HG02642 (cell line): ENCODE data around the gene RGS13.
"Not testable (repeated sequence)": the region's sequence is repeated elsewhere in the genome, so short reads cannot be mapped to it uniquely, and the experiment has no call there.

Experiments used
- ATAC-seq: cut with Tn5 transposase; IDR thresholded peaks from one replicate; pipeline ENCODE4 v1.9.1; 2021; ENCODE audit warnings: mild to moderate bottlenecking; ENCODE audit not compliant: unreplicated experiment, poor library complexity

RGS13 gene

DNA sequence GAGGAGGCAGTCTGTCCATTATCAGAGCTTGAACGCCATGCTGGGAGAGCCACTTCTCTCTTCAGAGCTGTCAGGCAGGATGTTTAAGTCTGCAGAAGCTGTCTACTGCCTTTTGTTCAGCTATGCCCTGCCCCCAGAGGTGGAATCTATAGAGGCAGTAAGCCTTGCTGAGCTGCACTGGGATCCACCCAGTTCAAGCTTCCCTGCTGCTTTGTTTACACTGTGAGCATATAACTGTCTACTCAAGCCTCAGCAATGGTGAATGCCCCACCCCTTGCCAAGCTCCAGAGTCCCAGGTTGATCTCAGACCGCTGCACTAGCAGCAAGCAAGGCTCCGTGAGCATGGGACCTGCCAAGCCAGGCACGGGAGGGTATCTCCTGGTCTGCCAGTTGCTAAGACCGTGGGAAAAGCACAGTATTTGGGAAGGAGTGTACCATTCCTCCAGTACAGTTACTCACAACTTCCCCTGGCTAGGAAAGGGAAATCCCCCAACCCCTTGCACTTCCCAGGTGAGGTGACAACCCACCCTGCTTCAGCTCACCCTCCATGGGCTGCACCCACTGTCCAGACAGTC lies 32.5 kb downstream of the RGS13 start:
- no peak for ATAC-seq

DNA sequence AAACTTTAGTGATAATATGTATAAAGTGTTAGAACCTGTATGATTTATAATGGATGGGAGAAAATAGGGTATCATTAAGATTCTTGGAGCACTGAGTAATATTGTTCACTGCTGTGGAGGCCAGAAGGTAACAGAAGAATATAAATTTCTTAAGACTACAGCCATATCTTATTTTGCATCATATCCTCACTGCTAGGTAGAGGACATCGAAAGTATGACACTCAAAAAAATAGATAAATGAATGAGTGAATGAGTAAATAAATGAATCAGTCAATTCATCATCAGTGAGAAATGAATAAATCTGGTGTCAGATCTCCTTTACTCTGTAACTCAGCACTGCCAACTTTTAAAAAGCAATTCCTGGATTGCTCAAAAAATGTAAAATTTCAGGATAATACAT lies 33.2 kb downstream of the RGS13 start:
- ATAC-seq, result no peak

DNA sequence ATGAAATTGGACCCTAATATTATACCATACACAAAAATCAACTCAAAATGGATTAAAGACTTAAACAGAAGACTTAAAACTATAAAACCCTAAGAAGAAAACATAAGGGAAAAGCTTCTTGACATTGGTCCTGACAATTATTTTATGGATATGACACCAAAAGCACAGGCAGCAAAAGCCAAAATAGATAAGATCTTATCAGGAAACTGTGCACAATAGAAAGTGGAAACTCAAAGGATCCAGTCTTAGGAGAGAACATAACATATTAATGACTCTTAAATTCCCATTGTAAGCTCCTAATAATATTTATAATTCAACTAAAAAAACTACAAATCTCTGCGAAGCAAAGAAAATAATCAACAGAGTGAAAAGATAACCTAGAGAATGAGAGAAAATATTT lies 39.8 kb downstream of the RGS13 start:
- no peak for ATAC-seq

DNA sequence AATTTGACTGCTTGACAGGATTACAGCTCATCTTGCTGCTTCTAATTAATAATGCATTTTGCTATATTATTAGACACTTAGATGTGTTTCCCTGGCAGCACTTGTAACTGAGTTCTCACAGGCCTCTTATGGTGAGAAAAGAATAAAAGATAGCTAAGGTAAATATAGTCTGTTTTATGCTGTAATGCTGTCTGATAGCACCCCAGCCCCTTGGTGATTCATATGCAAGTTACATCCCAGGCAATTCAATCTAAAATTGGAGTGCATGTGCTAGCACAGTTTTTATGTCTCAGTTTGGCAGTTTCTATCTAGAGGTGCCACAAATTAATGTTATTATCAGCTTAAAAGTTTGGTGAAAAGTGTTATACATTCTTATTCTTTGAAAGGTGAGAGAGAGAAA lies 42.2 kb downstream of the RGS13 start:
- ATAC-seq, result no peak

DNA sequence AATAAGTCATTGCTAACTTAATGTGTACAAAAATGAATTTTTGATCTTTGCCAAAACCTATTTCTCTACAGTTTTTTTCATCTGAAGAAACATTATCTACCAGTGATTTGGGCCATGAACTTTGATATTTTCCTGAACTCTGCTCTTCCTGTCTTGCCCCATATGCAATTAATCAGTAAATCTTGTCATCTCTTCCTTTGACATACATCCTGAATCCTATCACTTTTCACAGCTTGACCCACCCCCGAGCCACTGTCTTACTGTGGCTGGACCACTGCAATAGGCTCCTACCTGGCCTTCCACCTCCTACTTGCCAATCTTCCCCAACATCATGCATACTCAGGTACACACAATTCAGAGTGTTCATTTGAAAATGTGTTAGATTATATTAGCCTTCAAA lies 46.4 kb downstream of the RGS13 start:
- no peak for ATAC-seq

DNA sequence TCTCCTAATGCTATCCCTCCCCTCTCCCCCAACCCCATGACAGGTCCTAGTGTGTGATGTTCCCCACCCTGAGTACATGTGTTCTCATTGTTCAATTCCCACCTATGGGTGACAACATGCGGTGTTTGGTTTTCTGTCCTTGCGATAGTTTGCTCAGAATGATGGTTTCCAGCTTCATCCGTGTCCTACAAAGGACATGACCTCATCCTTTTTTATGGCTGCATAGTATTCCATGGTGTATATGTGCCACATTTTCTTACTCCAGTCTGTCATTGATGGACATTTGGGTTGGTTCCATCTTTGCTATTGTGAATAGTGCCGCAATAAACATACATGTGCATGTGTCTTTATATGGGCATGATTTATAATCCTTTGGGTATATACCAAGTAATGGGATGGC lies 47.1 kb downstream of the RGS13 start:
- ATAC-seq, result not testable (repeated sequence)

DNA sequence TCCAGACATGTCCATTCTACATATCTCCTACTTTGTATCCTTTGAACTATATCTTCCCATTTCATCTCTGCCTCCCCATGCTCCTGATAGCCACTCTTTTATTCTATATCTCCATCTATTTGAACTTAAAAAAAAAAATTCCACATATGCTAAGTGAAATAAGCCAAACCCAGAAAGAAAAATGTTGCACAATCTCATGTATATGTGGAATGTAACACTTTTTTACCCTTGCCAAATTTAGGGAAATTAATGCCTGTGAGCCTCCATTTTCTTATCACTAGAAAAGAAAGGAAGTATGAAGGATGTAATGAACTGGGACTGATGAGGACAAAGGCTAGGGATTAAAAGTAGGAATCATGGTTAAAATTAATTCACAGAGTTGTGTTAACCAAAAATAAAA lies 53.5 kb downstream of the RGS13 start:
- no peak for ATAC-seq

DNA sequence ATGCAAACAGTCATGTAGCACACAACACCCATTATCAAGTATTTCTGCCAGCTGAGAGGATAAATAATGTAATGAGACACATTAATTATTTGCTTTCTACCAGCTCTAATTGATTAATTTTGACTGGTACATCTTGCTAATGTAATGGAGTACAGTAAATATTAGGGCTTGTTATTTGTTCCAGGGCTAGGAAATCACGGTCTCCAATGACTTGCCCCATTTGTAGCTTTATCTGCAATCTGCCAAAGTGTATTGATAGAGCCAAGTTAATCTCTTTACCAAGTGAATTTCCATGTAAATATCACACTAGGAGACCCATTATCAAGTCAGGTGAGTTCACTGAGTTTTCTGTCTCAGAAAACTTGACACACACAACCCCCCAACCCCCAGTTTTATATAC lies 55.1 kb downstream of the RGS13 start:
- no peak for ATAC-seq

DNA sequence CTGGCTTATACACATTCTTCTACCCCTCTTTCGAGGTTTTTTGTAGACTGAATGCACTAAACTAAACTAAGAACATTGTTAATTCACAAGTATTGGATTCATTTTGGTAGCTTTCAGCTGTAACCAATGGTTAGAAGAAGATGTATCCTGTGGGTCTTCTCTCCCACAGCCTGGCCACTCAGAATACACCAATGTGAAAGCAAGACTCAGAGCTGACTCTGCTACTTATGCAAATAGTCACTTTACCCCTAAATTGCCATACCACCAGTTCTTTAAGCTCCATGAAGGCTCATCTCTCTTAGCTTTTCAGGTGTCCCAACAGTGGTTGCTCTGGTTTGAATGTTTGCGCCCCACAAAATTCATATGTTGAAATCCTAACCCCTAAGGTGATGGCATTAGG lies 60.1 kb downstream of the RGS13 start:
- no peak for ATAC-seq

DNA sequence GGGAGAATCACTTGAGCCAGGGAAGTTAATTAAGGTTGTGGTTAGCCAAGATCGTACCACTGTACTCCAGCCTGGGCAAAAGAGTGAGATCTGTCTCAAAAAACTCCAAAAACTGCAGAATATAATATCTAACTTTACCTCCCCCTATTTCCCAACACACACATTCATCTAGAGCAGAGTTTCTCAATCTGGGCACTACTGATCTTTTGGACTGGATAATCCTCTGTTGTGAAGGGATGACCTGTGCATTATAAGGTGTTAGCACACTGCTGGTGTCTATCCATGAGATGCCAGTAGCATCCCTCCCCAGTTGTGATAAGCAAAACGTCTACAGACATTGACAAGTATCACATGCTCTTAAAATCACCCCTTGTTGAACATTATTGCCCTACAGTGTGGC lies 61.8 kb downstream of the RGS13 start:
- no peak for ATAC-seq

DNA sequence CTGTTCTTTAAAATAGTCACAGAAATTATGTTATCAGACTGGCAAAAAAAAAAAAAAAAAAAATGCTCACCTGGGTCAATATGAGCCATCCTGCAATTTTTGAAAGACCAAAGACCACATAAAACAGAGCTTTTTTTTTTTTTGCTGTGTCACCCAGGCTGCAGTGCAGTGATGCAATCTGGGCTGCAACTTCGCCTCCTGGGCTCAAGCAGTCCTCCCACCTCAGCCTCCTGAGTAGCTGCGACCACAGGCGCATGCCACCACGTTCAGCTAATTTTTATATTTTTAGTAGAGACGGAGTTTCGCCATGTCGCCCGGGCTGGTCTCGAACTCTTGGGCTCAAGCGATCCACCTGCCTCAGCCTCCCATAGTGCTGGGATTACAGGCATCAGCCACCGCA lies 62.8 kb downstream of the RGS13 start:
- no peak for ATAC-seq

DNA sequence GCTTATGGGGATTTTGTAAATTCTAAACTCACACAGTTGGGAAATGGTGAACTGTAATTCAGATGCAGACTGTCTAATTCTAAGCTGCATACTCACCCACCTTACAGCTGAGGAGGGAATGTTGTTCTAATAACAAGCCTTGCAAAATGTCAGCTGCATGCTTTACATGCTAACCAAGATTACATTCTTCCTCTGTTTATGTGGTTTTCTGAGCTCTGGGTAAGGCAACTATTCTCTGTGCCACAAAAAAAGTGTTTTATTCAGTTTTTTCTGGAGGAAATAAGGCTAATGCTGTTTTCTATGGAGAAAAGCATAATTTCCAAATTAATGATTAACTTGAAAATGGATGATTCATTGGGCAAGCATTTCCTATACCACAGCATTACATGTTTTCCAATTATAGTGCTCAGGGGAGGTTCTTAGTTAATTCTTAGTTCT lies 64.9 kb downstream of the RGS13 start:
- ATAC-seq, result no peak

DNA sequence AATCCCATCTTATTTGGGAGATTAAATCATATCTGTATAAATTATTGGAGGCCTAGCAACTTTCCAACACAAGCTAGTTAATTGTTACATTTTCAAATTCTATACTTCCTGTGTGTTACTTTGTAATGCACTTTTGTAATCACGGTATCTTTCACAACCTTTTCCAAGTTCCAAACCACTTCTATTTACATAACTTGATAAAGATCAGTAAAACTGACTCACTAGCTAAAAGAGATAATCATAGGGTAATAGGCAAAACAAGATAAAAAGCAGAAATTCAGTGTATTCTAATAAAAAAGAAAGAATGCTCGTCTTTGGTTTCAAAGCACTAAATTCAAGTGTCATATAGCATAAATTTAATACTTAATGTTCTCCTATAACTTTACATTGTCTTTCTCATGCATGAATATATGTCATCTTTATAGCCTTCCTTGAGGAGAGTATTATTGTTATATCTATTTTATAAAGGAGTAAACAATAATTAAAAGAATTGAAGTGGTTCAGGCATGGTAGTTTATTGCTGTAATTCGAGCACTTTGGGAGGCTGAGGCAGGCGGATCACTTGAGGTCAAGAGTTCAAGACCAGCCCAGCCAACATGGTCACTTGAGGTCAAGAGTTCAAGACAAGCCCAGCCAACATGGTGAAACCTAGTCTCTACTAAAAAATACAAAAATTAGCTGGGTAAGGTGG lies 66.4 kb downstream of the RGS13 start:
- no peak for ATAC-seq

DNA sequence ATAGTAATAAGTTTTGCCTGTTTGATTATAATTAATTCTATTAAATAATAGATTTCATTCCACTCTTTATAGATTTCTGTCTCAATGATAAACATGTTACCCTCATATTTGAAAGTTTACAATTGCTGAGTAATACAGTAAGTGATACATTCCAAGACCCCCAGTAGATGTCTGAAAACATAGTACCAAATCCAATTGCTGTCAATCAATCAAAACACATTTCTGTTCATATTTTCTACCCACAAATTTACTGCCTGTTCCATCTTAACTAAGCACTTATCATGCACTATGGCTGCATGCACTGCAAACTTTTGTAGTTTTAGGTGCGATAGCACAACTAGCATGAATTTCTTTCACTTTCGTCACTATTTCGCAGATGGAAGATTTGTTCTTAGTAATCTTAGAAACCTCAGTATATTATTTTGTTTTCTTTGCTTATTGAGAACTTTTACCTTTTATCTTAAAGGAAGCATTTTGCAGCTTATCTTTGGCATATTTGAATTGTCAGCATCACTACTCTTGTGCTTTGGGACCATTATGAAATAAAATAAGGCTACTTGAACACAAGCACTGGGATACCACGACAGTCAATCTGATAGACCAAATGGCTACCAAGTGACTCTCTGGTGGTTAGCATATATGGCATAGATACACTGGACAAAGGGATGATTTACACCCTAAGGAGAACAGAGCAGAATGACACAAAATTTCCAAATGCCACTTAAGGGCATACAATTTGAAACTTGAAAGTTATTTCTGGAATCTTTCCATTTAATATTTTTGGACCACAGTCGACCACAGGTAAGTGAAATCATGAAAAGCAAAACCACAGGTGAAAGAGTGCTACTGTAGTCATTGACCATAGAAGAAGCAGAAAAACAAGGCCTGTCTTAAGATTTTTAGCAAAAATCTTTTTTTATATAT lies 67.6 kb downstream of the RGS13 start:
- peak; percentile 84 for ATAC-seq

DNA sequence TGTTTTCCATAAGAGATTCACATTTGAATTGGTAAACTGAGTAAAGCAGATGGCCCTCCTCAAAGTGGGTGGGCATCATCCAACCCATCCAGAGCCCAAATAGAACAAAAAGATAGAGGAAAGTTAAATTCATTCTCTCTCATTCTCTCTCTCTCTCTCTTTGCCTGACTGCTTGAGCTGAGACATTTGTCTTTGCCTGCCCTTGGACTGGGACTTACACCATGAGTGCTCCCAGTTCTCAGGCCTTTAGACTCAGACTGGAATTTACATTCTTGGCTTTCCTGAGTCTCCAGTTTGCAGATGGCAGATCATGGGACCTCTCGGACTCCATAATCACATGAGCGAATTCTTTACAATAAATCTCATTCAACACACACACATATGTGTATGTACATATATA lies 69.6 kb downstream of the RGS13 start:
- ATAC-seq, result no peak

DNA sequence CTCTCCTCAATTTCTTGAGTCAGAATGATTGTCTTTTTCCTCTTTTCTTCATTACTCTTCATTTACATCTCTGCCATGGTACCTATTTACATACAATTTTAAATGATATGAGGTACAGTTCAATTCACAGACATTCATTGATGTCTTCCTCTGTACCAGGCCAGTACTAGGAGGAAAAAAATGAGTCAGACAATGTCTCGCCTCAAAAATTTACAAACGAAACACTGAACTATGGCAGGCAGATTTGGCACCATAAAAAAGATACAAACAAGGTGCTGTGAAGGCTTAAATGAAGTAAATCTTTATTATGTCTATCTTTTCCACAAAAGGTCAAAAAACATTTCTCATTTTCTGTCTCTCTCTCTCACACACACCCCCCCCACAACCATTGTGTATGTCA lies 71.0 kb downstream of the RGS13 start:
- no peak for ATAC-seq

DNA sequence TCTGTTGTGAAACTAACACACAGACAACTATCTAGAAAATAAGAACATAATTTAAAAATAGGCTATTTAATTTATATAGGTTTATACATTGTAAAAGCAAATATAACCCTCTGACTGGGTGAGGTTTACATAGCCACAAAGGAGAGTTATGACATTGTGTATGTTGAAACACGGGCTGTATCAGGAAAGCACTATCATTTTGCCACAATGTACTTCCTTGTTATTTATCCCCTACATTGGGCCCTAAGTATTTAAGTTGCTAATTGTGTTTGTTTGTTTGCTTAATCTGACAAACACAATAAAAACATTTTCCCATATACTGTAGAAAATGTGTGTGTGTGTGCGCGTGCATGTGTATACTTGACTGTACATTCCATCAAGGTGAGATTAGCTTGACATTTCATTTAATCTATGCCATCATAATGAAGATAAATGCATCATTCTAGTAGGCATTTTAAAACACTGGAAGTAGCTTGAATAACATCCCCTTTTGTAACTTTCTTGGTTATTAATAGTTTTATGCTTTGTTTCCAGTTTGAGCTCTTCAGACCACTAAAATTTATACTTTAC lies 72.1 kb downstream of the RGS13 start:
- ATAC-seq, result no peak

DNA sequence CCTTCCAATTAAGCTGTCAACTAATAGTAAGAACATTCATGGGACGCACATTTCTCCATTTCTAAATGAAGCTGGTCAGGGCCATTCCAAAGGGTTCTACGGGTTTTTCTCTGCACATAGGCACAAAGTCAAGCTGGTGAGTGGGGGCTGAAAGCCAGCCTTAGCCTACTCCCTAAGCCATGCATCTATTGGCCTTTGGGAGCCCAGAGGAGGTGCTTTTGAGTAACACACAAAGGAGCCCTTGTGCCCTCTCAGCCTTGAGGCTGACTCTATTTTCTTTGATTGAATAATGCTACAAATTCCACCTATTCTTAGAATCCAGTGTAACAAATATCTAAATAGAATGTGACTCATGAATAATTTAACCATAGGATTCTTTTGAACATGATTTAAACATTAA lies 73.6 kb downstream of the RGS13 start:
- no peak for ATAC-seq
